BE2C (cell line): Measurements from ENCODE around the gene SPOUT1.
A peak's percentile ranks its signal among the peaks of the same experiment; 100 is the strongest.

ENCODE experiments used
- DNase-seq: peaks from one replicate; pipeline ENCODE4 v3.0.0-alpha.2; 2020
- H3K27me3 ChIP-seq: fragments of 250-450 bp; sonication (Bioruptor Pico); 2 replicates; pipeline ENCODE4 v1.5.1; 2020; ENCODE audit warnings: mild to moderate bottlenecking
- H3K36me3 ChIP-seq: fragments of 250-450 bp; sonication (Bioruptor Pico); 2 replicates; pipeline ENCODE4 v1.5.1; 2020; ENCODE audit warnings: mild to moderate bottlenecking
- H3K4me1 ChIP-seq: fragments of 250-450 bp; sonication (Bioruptor Pico); 2 replicates; pipeline ENCODE4 v1.5.1; 2020
- H3K4me3 ChIP-seq: 2 replicates; pipeline ENCODE4 v1.5.1; 2011; ENCODE audit warnings: low read depth, low read length
- H3K9me3 ChIP-seq: fragments of 250-450 bp; sonication (Bioruptor Pico); 2 replicates; pipeline ENCODE4 v1.5.1; 2020
- TF ChIP-seq, protein P1 (sequence below): IDR thresholded peaks from 2 replicates; pipeline ENCODE4 v1.5.1; 2012; ENCODE audit warnings: mild to moderate bottlenecking, low read depth, low read length

The SPOUT1 gene

GRCh38 chr9:128825923-128826700 is 3.5 kb downstream of the SPOUT1 start:
- TF ChIP-seq, protein P1, sequence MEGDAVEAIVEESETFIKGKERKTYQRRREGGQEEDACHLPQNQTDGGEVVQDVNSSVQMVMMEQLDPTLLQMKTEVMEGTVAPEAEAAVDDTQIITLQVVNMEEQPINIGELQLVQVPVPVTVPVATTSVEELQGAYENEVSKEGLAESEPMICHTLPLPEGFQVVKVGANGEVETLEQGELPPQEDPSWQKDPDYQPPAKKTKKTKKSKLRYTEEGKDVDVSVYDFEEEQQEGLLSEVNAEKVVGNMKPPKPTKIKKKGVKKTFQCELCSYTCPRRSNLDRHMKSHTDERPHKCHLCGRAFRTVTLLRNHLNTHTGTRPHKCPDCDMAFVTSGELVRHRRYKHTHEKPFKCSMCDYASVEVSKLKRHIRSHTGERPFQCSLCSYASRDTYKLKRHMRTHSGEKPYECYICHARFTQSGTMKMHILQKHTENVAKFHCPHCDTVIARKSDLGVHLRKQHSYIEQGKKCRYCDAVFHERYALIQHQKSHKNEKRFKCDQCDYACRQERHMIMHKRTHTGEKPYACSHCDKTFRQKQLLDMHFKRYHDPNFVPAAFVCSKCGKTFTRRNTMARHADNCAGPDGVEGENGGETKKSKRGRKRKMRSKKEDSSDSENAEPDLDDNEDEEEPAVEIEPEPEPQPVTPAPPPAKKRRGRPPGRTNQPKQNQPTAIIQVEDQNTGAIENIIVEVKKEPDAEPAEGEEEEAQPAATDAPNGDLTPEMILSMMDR, result peak; percentile 22; the same call in 1 of the 2 replicates
- H3K4me3 ChIP-seq, result no peak overlapping the region
- H3K9me3 ChIP-seq, result no peaks in the 10 kb centered on the region
- no peaks in the 10 kb centered on the region for H3K4me1 ChIP-seq
- no peaks in the 10 kb centered on the region for H3K27me3 ChIP-seq
- peaks cover 67% of the 10 kb centered on the region for H3K36me3 ChIP-seq
- no peak for DNase-seq

DNA sequence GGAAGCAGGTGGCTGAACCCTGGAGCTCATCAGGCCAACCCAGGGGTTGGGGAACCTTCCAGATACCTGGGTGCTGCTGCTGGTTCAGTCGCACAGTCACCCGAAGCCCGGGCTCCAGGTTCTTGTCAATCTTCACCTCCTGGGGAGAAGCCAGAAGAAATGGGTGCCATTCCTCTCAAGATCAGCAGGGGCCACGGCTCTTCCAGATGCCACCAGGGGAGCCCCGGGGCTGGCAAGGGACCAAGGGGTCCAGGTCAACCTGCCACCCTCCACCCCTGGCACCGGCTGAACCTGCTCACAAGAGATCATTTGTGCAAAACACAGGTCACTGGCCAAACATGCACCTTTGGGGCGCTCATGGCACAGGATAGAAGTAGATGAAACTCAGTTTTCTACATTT is 4.7 kb downstream of the SPOUT1 start:
- TF ChIP-seq, protein P1, result no peak
- Histone ChIP-seq H3K36me3 (peaks cover 78% of the 10 kb centered on the region), H3K4me3 (no peak overlapping the region), H3K4me1 (peaks cover 4% of the 10 kb centered on the region), H3K9me3 (no peaks in the 10 kb centered on the region), H3K27me3 (no peaks in the 10 kb centered on the region)
- no peak for DNase-seq

GRCh38 chr9:128823903-128824406 is 5.6 kb downstream of the SPOUT1 start:
- Histone ChIP-seq H3K36me3 (peaks cover 78% of the 10 kb centered on the region), H3K27me3 (no peaks in the 10 kb centered on the region)
- no peak for DNase-seq

DNA sequence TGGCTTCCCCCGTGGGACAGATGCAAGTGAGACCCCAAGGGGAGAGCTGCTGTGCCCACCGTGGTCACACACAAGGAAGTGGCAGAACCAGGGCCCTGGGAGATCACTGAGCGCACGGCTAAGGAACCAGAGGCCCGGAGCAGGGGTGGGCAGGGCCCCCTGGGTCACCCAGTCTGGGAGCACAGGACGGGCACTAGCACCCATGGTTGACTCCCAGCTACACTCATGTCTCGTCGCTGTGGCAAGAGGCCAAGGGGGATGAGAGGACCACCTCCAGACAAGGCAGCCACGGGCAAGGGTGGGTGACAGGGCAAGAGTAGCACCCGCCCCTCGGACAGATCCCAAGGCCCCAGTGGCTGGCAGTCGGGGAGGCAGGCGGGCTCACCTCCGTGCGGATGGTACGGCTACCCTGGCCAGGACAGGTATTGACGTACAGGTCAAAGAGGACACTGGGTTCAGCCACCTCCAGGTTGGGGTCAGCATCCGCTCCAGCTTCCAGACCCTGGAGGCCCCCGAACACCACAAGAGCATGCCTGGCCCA is 6.2 kb downstream of the SPOUT1 start:
- Histone ChIP-seq H3K36me3 (peaks cover 78% of the 10 kb centered on the region), H3K9me3 (no peaks in the 10 kb centered on the region), H3K4me3 (no peak overlapping the region), H3K4me1 (peaks cover 5% of the 10 kb centered on the region), H3K27me3 (no peaks in the 10 kb centered on the region)
- no peak for DNase-seq
- TF ChIP-seq, protein P1, result no peak

More at GRCh38 chr9:128823903-128824406, 5.6 kb downstream of the SPOUT1 start:
- Histone ChIP-seq H3K4me1 (peaks cover 5% of the 10 kb centered on the region), H3K4me3 (no peak overlapping the region), H3K9me3 (no peaks in the 10 kb centered on the region)
- TF ChIP-seq, protein P1, result no peak

- no peak overlapping the region for H3K4me3 ChIP-seq
- no peaks in the 10 kb centered on the region for H3K9me3 ChIP-seq
- no peaks in the 10 kb centered on the region for H3K27me3 ChIP-seq
- no peak for DNase-seq
- TF ChIP-seq, protein P1, result no peak
- peaks cover 5% of the 10 kb centered on the region for H3K4me1 ChIP-seq
- H3K36me3 ChIP-seq, result peaks cover 72% of the 10 kb centered on the region
These were observed 7.1 kb downstream of the SPOUT1 start for GRCh38 chr9:128822407-128823042.
